HL-60 (cell line): ENCODE data around the gene SLC44A3.

Source experiments
- DNase-seq, 2 experiments: peaks; one replicate each; pipeline ENCODE4 v3.0.0-alpha.2; 2010 to 2020; ENCODE audit warnings: low read depth in 1 of 2, low spot score in 1 of 2
- H3K27ac ChIP-seq: fragments of 250-450 bp; sonication (Bioruptor Pico); replicated peaks from 2 replicates; pipeline ENCODE4 v1.5.1; 2020; ENCODE audit warnings: mild to moderate bottlenecking, moderate library complexity
- H3K27me3 ChIP-seq: fragments of 250-450 bp; sonication (Bioruptor Pico); 2 replicates; pipeline ENCODE4 v1.5.1; 2021; ENCODE audit warnings: mild to moderate bottlenecking, moderate library complexity; ENCODE audit not compliant: insufficient read depth, poor library complexity, severe bottlenecking
- H3K4me3 ChIP-seq: replicated peaks from 2 replicates; pipeline ENCODE4 v1.5.1; 2011; ENCODE audit warnings: mild to moderate bottlenecking, control low read depth, low read length; ENCODE audit not compliant: insufficient read depth
- GABPA ChIP-seq: IDR thresholded peaks from 2 replicates; pipeline ENCODE4 v1.6.1; 2012; ENCODE audit warnings: low read depth
- POLR2AphosphoS5 ChIP-seq: IDR thresholded peaks from 2 replicates; pipeline ENCODE4 v1.6.1; 2012; ENCODE audit warnings: low read depth
- SPI1 ChIP-seq: IDR thresholded peaks from 2 replicates; pipeline ENCODE4 v1.6.1; 2012; ENCODE audit warnings: low read depth, mild to moderate bottlenecking, borderline replicate concordance
- TF ChIP-seq, protein P1 (sequence below): IDR thresholded peaks from one replicate; pipeline ENCODE4 v1.5.1; 2011; ENCODE audit warnings: low read length, control low read depth, inconsistent platforms; ENCODE audit not compliant: insufficient read depth
- TF ChIP-seq, protein P2 (sequence below): IDR thresholded peaks from 2 replicates; pipeline ENCODE4 v1.6.1; 2012; ENCODE audit warnings: low read depth; ENCODE audit not compliant: insufficient replicate concordance

The SLC44A3 gene

DNA sequence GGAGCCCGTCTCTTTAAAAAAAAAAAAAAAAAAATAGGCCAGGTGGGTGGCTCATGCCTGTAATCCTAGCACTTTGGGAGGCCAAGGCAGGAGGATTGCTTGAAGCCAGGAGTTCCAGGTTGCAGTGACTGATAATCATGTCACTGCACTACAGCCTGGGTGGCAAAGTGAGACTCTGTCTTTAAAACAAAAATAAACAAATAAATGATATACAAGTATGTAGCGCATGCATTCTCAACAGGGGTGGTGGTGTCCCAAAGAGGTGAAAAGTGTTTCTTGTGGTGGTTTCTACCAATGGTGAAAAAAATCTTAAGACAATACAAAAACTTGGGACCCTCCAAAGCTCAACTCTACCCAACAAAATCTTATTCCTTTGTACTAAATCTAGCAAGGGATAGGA lies 88.8 kb downstream of the SLC44A3 start:
- TF ChIP-seq, protein P1, sequence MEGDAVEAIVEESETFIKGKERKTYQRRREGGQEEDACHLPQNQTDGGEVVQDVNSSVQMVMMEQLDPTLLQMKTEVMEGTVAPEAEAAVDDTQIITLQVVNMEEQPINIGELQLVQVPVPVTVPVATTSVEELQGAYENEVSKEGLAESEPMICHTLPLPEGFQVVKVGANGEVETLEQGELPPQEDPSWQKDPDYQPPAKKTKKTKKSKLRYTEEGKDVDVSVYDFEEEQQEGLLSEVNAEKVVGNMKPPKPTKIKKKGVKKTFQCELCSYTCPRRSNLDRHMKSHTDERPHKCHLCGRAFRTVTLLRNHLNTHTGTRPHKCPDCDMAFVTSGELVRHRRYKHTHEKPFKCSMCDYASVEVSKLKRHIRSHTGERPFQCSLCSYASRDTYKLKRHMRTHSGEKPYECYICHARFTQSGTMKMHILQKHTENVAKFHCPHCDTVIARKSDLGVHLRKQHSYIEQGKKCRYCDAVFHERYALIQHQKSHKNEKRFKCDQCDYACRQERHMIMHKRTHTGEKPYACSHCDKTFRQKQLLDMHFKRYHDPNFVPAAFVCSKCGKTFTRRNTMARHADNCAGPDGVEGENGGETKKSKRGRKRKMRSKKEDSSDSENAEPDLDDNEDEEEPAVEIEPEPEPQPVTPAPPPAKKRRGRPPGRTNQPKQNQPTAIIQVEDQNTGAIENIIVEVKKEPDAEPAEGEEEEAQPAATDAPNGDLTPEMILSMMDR = no peak
- Histone ChIP-seq H3K27me3 (peaks cover 11% of the 10 kb centered on the region), H3K4me3 (no peak overlapping the region), H3K27ac (no peak overlapping the region)
- no peak for DNase-seq

DNA sequence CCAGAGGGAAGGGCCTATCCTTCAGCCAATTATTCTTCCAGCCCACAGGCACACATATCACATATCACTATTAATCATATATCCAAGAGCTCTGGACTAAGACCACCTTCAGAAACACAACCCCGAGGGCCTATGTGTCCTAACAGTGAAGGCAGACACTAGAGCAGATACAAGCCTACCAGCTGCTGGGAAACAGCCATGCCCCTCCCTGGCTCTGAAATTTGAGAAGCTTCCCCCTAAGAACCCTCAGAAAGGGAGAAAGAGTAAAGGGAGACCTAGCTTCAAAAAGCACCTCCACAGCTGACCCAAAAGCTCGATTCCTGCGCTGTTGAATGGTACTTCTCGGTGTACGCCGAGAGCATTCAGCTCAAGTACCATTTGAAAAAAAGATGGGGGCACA lies 89.3 kb downstream of the SLC44A3 start:
- no peak for DNase-seq
- peaks cover 11% of the 10 kb centered on the region for H3K27me3 ChIP-seq
- no peak overlapping the region for H3K4me3 ChIP-seq
- TF ChIP-seq SPI1 (no peak), POLR2AphosphoS5 (no peak), GABPA (no peak)
- TF ChIP-seq, protein P1 = no peak
- TF ChIP-seq, protein P2, sequence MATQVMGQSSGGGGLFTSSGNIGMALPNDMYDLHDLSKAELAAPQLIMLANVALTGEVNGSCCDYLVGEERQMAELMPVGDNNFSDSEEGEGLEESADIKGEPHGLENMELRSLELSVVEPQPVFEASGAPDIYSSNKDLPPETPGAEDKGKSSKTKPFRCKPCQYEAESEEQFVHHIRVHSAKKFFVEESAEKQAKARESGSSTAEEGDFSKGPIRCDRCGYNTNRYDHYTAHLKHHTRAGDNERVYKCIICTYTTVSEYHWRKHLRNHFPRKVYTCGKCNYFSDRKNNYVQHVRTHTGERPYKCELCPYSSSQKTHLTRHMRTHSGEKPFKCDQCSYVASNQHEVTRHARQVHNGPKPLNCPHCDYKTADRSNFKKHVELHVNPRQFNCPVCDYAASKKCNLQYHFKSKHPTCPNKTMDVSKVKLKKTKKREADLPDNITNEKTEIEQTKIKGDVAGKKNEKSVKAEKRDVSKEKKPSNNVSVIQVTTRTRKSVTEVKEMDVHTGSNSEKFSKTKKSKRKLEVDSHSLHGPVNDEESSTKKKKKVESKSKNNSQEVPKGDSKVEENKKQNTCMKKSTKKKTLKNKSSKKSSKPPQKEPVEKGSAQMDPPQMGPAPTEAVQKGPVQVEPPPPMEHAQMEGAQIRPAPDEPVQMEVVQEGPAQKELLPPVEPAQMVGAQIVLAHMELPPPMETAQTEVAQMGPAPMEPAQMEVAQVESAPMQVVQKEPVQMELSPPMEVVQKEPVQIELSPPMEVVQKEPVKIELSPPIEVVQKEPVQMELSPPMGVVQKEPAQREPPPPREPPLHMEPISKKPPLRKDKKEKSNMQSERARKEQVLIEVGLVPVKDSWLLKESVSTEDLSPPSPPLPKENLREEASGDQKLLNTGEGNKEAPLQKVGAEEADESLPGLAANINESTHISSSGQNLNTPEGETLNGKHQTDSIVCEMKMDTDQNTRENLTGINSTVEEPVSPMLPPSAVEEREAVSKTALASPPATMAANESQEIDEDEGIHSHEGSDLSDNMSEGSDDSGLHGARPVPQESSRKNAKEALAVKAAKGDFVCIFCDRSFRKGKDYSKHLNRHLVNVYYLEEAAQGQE = no peak
- no peak overlapping the region for H3K27ac ChIP-seq

DNA sequence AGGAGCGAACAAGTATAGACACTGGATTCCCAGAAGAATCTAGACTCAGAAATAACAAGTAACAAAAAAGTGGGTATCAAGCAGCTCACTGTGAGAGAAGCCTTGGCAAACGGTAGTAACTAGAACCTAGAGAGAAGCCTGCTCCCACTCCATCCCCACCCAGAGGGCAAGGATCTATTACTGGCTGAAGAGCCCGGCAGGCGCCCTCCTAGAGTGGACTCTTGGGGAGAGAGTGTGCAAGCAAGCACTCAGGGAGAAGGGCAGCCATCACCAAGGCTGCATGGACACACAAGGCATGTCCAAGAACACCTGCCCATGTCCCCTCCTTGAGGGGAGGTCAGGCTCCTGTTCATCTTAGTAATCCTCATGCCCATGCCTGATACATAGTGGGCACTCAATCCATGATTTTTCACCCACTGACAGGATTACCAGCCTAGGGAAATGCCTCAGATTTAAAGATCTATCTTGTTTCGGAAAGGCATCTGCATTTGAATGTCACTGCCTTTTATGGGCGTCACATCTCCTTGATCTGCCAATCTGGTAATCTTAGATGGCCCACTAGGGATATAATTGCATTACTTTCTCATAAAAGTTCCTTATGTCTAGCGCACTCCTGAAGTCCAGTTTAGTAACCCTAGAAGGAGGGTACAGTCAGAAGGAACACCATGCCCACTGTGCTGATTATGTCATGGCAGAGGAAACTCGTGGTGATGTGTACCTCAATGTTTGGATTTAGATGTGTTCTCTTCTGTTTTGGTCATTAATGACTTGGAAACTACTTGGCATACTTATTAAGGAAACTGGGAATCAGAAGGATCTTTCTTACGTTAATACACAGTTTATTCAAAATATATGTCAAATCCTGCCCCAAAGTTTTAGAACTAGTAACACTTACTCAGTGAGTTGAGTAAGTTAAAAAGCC lies 92.4 kb downstream of the SLC44A3 start:
- Histone ChIP-seq H3K27ac (no peak overlapping the region), H3K4me3 (no peak overlapping the region)

More for the DNA sequence above, 92.4 kb downstream of the SLC44A3 start:
- peaks cover 9% of the 10 kb centered on the region for H3K27me3 ChIP-seq
- no peak for TF ChIP-seq GABPA
- TF ChIP-seq SPI1 = no peak
- TF ChIP-seq, protein P2 = no peak
- TF ChIP-seq POLR2AphosphoS5 = no peak
- TF ChIP-seq, protein P1 = no peak
- DNase-seq = no peak
